T-cell (primary cell): ENCODE results near the gene GHRH. TPM values are rescaled to one million over a fixed set of nuclear protein-coding genes. Genes with fewer than 3 reads are reported as not detected.

Source experiments
- ATAC-seq, 4 experiments: fragments of 200-7000 bp in 3 of 4; fragments of 150-1000 bp in 1 of 4; cut with Tn5 transposase; replicated peaks in 1 of 4; 1 replicate in 3 of 4; 2 replicates in 1 of 4; pipeline ENCODE4 v1.10.0; 2021; ENCODE audit warnings: moderate library complexity in 3 of 4, mild to moderate bottlenecking in 2 of 4, moderate number of reproducible peaks in 1 of 4
- CTCF ChIA-PET, 2 donors: fragments of 300-600 bp; sonication (Branson Sonifier 250); formaldehyde crosslinking; loops; one replicate each; lab custom pipeline; 2022; ENCODE audit warnings: antibody characterized with exemption in 2 of 2; lab: Charles Lee
- POLR2A ChIA-PET, 2 donors: fragments of 300-600 bp; sonication (Branson Sonifier 250); formaldehyde crosslinking; loops; one replicate each; lab custom pipeline; 2022; ENCODE audit warnings: antibody characterized with exemption in 2 of 2; lab: Charles Lee
- DNase-seq, 35 experiments: peaks; one replicate each; pipeline versions ENCODE4 v3.0.0 to v3.0.0-alpha.2; 2013 to 2023
- H3K27ac ChIP-seq: one replicate; pipeline ENCODE4 v1.5.1; 2013; ENCODE audit warnings: low read length
- H3K27me3 ChIP-seq, 2 experiments: replicated peaks in 1 of 2; 1 replicate in 1 of 2; 2 replicates in 1 of 2; pipeline versions ENCODE4 v1.6.1 to v1.7.0; 2013; ENCODE audit warnings: low read length in 1 of 2, mixed read lengths in 1 of 2; ENCODE audit not compliant: control insufficient read depth in 2 of 2, insufficient read depth in 2 of 2; ENCODE audit errors: extremely low read depth in 1 of 2
- H3K36me3 ChIP-seq, 2 donors: 1 replicate in 1 of 2; 2 replicates in 1 of 2; pipeline versions ENCODE4 v1.6.1 to v1.7.0; 2013; ENCODE audit warnings: low read length in 1 of 2; ENCODE audit not compliant: control insufficient read depth in 2 of 2, insufficient read depth in 1 of 2; ENCODE audit errors: extremely low read depth in 1 of 2
- H3K4me1 ChIP-seq, 2 experiments: 1 replicate in 1 of 2; 2 replicates in 1 of 2; pipeline versions ENCODE4 v1.6.1 to v1.7.0; 2013; ENCODE audit warnings: low read length in 2 of 2, mixed read lengths in 1 of 2; ENCODE audit not compliant: insufficient read depth in 2 of 2, control insufficient read depth in 1 of 2; ENCODE audit errors: extremely low read depth in 1 of 2
- H3K4me3 ChIP-seq, 2 donors: 1 replicate in 1 of 2; 2 replicates in 1 of 2; pipeline versions ENCODE4 v1.5.1 to v1.7.0; 2013; ENCODE audit warnings: mild to moderate bottlenecking in 2 of 2, low read length in 1 of 2, moderate library complexity in 1 of 2; ENCODE audit not compliant: control insufficient read depth in 1 of 2; ENCODE audit errors: extremely low read depth in 1 of 2
- H3K9me3 ChIP-seq: 2 replicates; pipeline ENCODE4 v1.7.0; 2013
- H3K27ac Mint-ChIP-seq, 2 donors: one replicate each; pipeline ENCODE4 v1.8.0; 2020 to 2021; ENCODE audit warnings: mild to moderate bottlenecking in 2 of 2, mixed read lengths in 2 of 2
- H3K27me3 Mint-ChIP-seq, 2 donors: one replicate each; pipeline ENCODE4 v1.8.0; 2021 to 2022; ENCODE audit warnings: mixed read lengths in 2 of 2
- H3K36me3 Mint-ChIP-seq: one replicate; pipeline ENCODE4 v1.8.0; 2021; ENCODE audit warnings: mixed read lengths
- H3K4me1 Mint-ChIP-seq, 3 donors: one replicate each; pipeline ENCODE4 v1.8.0; 2020 to 2022; ENCODE audit warnings: mixed read lengths in 3 of 3, mild to moderate bottlenecking in 1 of 3
- H3K4me3 Mint-ChIP-seq, 3 donors: one replicate each; pipeline ENCODE4 v1.8.0; 2020 to 2022; ENCODE audit warnings: mild to moderate bottlenecking in 3 of 3, mixed read lengths in 3 of 3, moderate library complexity in 3 of 3
- H3K9me3 Mint-ChIP-seq, 3 donors: one replicate each; pipeline ENCODE4 v1.8.0; 2020 to 2022; ENCODE audit warnings: mixed read lengths in 3 of 3
- WGBS: methylation state at CpG from one replicate; pipeline ENCODE4 v1.1.5; 2013; ENCODE audit warnings: missing lambda C conversion rate; ENCODE audit not compliant: insufficient coverage; 5-methylcytosine and 5-hydroxymethylcytosine counted together
- total RNA-seq, 35 experiments: library from RNA in 6 of 35; stranded (reverse) in 6 of 35; fragments of 120-200 nt in 1 of 35; gene quantifications; one replicate each; pipeline versions ENCODE4 v1.2.1 to v1.2.4 and lab custom pipeline; 2013 to 2026

GHRH gene
- total RNA-seq, 5 donors from 2014 or later (not counting 1 experiment from before 2014, with no cell fraction given): not detected

- Histone ChIP-seq H3K4me3 (no peak overlapping the region), H3K27me3 (no peaks in the 10 kb centered on the region), H3K9me3 (no peaks in the 10 kb centered on the region), H3K4me1 (no peaks in the 10 kb centered on the region), H3K27ac (no peak overlapping the region), H3K36me3 (peaks cover 27 to 97% of the 10 kb centered on the region in 2 donors)
- Mint-ChIP-seq H3K27ac (no peak overlapping the region), H3K4me1 (no peaks in the 10 kb centered on the region), H3K9me3 (no peaks in the 10 kb centered on the region), H3K4me3 (no peak overlapping the region), H3K27me3 (no peaks in the 10 kb centered on the region), H3K36me3 (peaks cover 79% of the 10 kb centered on the region)
- DNase-seq (no peak), ATAC-seq (no peak)
- WGBS: 95% methylated on average over 13 of the region's 13 CpGs
- POLR2A ChIA-PET: no interaction called here
- CTCF ChIA-PET: interaction anchor here in 1 of 2 donors (0.6 kb wide), 1 partner anchor 37 kb away, joined by 3 read pairs; no protein-coding TSS in a partner anchor
These were observed 29.5 kb downstream of the GHRH start for GRCh38 chr20:37231947-37232630.

- H3K27ac ChIP-seq: no peak overlapping the region
- WGBS: 100% methylated on average over 4 of the region's 6 CpGs
These were observed 31.4 kb downstream of the GHRH start for GRCh38 chr20:37230200-37230599.

DNA sequence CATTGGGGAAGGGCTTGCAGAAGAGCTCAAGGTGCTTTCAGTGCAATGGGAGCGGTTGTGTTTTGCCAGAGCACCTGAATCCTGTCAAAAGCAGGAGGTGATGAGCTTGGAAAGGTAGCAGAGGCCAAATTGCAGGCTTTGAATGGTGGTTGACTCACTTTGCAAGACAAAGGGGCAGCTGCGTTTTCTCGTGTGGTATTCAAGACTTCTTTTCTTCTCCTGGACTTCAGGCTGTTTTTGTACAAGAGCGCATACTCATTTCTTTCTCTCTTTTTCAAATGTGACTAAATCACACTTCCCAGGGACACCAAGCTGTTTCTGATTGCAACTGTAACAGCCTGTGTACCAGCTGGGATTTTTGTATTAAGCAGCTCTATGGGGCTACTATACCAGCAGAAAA, 32.3 kb downstream of the GHRH start:
- ChIA-PET CTCF (no interaction called here), POLR2A (no interaction called here)
- H3K4me1 Mint-ChIP-seq: no peaks in the 10 kb centered on the region
- Histone ChIP-seq H3K9me3 (no peaks in the 10 kb centered on the region), H3K4me1 (no peaks in the 10 kb centered on the region), H3K27me3 (no peaks in the 10 kb centered on the region), H3K27ac (no peak overlapping the region), H3K4me3 (no peak overlapping the region), H3K36me3 (peaks cover 18 to 98% of the 10 kb centered on the region in 2 donors)
- DNase-seq (no peak), ATAC-seq (no peak)
- H3K9me3 Mint-ChIP-seq: no peaks in the 10 kb centered on the region
- no peak overlapping the region for H3K4me3 Mint-ChIP-seq
- H3K36me3 Mint-ChIP-seq: peaks cover 78% of the 10 kb centered on the region
- 100% methylated on average over 2 of the region's 4 CpGs for WGBS
- no peak overlapping the region for H3K27ac Mint-ChIP-seq
- H3K27me3 Mint-ChIP-seq: no peaks in the 10 kb centered on the region

More at GRCh38 chr20:37230200-37230599, 31.4 kb downstream of the GHRH start:
- ChIA-PET CTCF (no interaction called here), POLR2A (no interaction called here)
- H3K27me3 Mint-ChIP-seq: no peaks in the 10 kb centered on the region
- Histone ChIP-seq H3K36me3 (peaks cover 22 to 98% of the 10 kb centered on the region in 2 donors), H3K27me3 (no peaks in the 10 kb centered on the region), H3K9me3 (no peaks in the 10 kb centered on the region), H3K4me1 (no peaks in the 10 kb centered on the region), H3K4me3 (no peak overlapping the region)
- H3K36me3 Mint-ChIP-seq: peaks cover 77% of the 10 kb centered on the region
- H3K9me3 Mint-ChIP-seq: no peaks in the 10 kb centered on the region
- no peak overlapping the region for H3K4me3 Mint-ChIP-seq
- no peak overlapping the region for H3K27ac Mint-ChIP-seq
- DNase-seq (no peak), ATAC-seq (no peak)
- H3K4me1 Mint-ChIP-seq: no peaks in the 10 kb centered on the region

- Histone ChIP-seq H3K27me3 (no peaks in the 10 kb centered on the region), H3K27ac (no peak overlapping the region), H3K9me3 (no peaks in the 10 kb centered on the region), H3K4me1 (no peaks in the 10 kb centered on the region), H3K4me3 (no peak overlapping the region), H3K36me3 (peaks cover 13 to 98% of the 10 kb centered on the region in 2 donors)
- WGBS: 94% methylated on average over 2 of the region's 5 CpGs
- POLR2A ChIA-PET: no interaction called here
- Mint-ChIP-seq H3K36me3 (peaks cover 78% of the 10 kb centered on the region), H3K27ac (no peak overlapping the region), H3K9me3 (no peaks in the 10 kb centered on the region), H3K27me3 (no peaks in the 10 kb centered on the region), H3K4me3 (no peak overlapping the region), H3K4me1 (no peaks in the 10 kb centered on the region)
- no peak for ATAC-seq
- DNase-seq: no peak
- CTCF ChIA-PET: no interaction called here
These were observed 33.0 kb downstream of the GHRH start for GRCh38 chr20:37228656-37229055.

DNA sequence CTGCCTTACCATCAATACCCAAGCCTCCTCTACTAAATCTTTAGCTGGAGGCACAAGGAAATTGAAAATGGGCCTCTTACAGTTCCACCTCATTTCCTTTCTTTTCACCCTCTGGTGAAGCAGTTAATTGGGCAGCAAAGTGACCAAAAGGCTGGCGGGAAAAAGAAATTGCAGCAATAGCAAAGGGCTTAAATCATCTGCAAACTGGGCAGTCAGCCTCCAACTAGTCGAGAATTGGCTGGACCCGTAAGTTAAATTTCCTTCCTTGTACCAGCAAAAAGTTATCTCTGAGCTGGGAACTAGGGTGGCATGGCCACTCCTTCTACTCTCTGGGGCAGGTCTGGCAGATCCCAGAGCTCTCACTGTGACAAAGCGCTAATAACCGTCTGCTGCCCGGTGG, 33.5 kb downstream of the GHRH start:
- no peaks in the 10 kb centered on the region for H3K9me3 Mint-ChIP-seq
- no peaks in the 10 kb centered on the region for H3K27me3 Mint-ChIP-seq
- WGBS: 93% methylated on average over 3 of the region's 6 CpGs
- no peak overlapping the region for H3K27ac Mint-ChIP-seq
- H3K9me3 ChIP-seq: no peaks in the 10 kb centered on the region
- H3K4me3 Mint-ChIP-seq: no peak overlapping the region
- H3K4me1 Mint-ChIP-seq: no peaks in the 10 kb centered on the region
- CTCF ChIA-PET: interaction anchor here in 1 of 2 donors (0.5 kb wide), 1 partner anchor 224 kb away, joined by 6 read pairs; no protein-coding TSS in a partner anchor
- ATAC-seq (no peak), DNase-seq (no peak)
- H3K4me3 ChIP-seq: no peak overlapping the region
- H3K27ac ChIP-seq: no peak overlapping the region
- H3K4me1 ChIP-seq: no peaks in the 10 kb centered on the region
- POLR2A ChIA-PET: no interaction called here
- peaks cover 81% of the 10 kb centered on the region for H3K36me3 Mint-ChIP-seq
- peaks cover 13 to 100% of the 10 kb centered on the region in 2 donors for H3K36me3 ChIP-seq
- no peaks in the 10 kb centered on the region for H3K27me3 ChIP-seq

DNA sequence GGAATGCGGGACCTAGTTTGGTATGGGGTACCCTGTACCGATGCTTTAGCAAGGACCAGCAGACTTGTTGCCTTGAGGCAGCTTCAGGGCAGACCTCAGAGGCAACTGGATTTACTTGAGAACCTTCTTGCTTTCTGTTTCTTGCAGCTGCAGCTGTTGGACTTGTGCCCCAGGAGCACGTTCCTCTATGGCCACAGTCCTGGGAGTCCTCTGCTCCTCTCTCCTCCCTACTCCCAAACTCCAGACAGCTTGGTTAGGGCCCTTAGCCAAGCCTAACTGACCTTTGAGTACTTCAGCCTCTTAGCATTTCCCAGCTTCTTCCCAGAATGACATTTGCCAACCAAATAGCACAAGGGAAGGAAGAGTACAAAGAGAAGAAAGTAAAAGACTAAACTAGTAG, 34.7 kb downstream of the GHRH start:
- no peaks in the 10 kb centered on the region for H3K27me3 ChIP-seq
- no peaks in the 10 kb centered on the region for H3K4me1 Mint-ChIP-seq
- no peaks in the 10 kb centered on the region for H3K27me3 Mint-ChIP-seq
- no peak overlapping the region for H3K27ac ChIP-seq
- ChIA-PET CTCF (no interaction called here), POLR2A (no interaction called here)
- no peak overlapping the region for H3K4me3 Mint-ChIP-seq
- H3K9me3 Mint-ChIP-seq: no peaks in the 10 kb centered on the region
- no peak overlapping the region for H3K4me3 ChIP-seq
- no peak for DNase-seq
- H3K36me3 ChIP-seq: peaks cover 11 to 100% of the 10 kb centered on the region in 2 donors
- H3K9me3 ChIP-seq: no peaks in the 10 kb centered on the region
- ATAC-seq: no peak
- H3K36me3 Mint-ChIP-seq: peaks cover 72% of the 10 kb centered on the region
- WGBS: 100% methylated on average over 3 of the region's 3 CpGs
- H3K27ac Mint-ChIP-seq: no peak overlapping the region
- H3K4me1 ChIP-seq: no peaks in the 10 kb centered on the region
